HG02798 (cell line): ENCODE results near the gene CAPN2.

ENCODE experiments used
- ATAC-seq: cut with Tn5 transposase; IDR thresholded peaks from one replicate; pipeline ENCODE4 v1.9.1; 2021; ENCODE audit warnings: mild to moderate bottlenecking; ENCODE audit not compliant: unreplicated experiment, poor library complexity

CAPN2 gene

DNA sequence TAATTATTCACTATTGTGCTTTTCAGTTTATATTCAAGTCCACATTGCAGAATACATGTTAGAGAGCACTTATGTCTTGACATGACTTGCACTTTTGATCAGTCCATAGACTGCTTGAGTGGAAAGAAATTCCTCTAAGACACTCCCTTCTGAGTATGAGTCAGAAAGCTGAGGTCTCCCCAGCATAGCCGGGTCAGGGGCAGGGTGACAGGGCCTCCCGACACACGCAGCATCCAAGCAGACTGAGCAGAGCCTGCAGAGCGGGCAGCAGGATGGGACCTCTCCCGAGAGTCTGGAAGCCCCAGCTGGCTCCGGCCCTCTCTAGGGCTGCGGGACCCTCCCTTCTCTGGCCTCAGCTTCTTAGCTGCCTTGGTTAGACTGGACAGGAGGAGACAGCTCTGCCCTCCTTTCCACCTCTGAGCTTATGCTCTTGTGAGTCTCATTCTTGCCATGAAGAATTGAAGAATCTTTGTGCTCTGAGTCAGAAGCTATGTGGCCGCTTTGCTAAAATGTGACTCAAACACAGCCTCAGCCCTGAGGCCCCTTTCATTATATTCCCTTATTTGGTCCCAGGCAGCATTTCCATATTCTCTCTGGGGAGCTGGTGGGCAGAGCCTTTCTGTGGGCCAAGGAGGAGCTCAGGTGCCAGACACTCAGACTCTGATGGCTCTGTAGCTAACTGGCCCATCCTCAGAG lies 11.2 kb upstream of the CAPN2 start:
- no peak for ATAC-seq

DNA sequence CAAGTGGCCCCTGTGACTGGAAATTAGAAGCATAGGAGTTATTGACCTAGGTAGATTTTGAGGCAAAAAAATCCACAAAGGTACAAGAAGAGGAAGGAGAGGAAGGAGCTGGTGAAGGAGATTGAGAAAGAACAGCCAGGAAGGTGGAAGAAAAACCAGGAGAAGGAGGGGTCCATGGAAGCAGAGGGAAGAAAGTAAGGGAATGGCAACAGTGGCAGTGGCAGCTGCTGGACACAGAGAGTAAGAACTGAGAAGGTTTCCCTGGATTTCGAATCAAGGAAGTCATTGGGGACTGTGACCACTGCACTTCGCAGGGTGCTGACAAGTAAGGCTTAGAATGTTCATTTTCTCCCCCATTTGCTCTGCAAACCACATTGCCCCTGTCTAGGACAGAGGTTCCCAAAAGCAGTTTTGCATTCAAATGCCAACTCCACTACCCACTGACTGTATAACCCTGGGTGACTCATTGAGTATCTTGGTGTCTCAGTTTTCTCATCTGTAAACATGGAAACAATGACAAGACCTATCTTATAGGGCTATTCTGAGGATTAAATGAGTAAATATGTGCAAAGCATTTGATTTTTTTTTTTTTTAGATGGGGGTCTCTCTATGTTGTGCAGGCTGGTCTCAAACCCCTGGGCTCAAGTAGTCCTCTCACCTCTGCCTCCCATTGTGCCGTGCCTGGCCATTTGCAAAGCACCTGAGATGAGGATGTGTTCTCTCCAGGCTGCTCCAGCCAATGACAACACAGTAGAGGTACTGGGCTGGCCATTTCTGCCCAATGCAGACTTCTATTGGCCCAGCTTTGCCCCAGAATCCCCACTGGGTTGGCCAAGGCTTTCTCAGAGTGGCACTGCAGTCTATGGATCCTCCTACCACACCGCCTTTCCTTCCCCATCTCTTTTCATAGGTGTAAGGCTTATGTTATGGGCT lies 9.3 kb upstream of the CAPN2 start:
- ATAC-seq = no peak

DNA sequence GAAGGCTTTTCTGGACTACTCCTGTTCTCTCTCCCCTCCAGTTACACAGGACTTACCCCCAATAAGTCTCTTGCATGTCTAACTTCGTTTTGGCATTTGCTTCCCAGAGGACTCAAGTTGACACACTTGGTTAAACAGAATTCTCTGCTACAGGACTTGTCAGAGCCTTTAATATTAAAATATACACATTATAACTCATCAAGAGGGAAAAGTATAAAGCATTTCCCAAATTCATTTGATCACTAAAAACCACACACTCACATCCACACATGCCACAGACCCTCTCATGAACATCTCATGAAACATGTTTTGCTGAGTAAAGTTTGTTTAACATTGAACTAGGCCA lies 8.7 kb upstream of the CAPN2 start:
- ATAC-seq = no peak

- ATAC-seq = no peak
These were observed 7.1 kb upstream of the CAPN2 start for GRCh38 chr1:223704921-223705878.

GRCh38 chr1:223706077-223706973 lies 6.0 kb upstream of the CAPN2 start:
- ATAC-seq = no peak

DNA sequence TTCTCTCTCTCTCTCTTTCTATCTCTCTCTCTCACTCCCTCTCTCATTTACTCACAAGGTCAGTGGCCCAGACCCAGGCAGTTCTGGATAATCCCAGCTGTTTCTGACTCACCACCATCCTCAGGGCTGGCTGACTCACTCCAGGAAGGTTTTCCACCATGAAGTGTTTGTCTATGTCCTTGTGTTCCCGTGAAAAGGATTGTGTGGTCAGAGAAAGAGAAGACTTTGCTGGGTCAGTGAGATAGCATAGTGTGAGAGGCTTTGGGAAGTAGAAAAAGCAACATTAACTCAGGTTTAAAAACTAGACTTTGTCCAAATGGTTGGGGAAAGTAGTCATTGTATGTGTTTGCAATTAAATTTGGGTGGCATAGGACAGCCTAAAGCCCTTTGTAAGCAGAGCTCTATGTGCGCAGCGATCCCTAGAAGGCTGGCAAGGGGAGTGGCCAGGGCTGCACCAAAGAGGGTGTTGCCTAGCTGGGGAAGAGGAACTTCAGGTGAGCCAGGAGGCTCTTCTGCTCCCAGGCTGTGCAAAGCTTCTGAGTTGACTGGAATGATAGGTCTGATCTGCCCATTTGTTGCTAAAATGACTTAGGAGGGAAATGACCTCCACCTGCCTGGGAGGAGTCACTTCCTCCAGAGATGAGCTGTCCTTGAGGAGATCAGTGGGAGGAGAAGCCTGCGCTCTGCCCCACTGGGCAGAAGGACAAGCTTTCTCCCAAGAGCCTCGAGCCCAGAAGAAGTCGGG lies 4.9 kb upstream of the CAPN2 start:
- ATAC-seq = no peak

DNA sequence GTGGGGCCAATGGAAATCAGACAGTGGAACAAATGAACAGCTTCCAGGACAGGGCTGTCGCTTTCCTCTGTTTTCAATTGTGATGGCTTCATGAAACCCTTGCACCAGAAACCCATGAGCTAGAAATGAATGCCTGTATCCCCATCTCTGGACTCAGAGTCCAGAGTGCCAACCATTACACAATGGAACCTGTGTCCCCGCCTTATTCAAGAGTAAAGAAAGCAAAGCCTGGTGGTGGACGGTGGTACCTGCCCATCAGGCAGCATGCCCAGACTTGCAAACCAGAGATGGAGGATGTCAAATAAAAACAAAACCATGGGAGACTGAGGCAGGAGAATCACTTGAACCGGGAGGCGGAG lies 4.4 kb upstream of the CAPN2 start:
- no peak for ATAC-seq

GRCh38 chr1:223708651-223709268 lies 3.6 kb upstream of the CAPN2 start:
- ATAC-seq = no peak

- ATAC-seq = no peak
These were observed 2.7 kb upstream of the CAPN2 start for GRCh38 chr1:223709598-223709997.

- no peak for ATAC-seq
These were observed 1.9 kb upstream of the CAPN2 start for GRCh38 chr1:223710179-223711133.

GRCh38 chr1:223711173-223711572 lies 1.2 kb upstream of the CAPN2 start:
- no peak for ATAC-seq

GRCh38 chr1:223711747-223712193 lies 569 bp upstream of the CAPN2 start:
- no peak for ATAC-seq

DNA sequence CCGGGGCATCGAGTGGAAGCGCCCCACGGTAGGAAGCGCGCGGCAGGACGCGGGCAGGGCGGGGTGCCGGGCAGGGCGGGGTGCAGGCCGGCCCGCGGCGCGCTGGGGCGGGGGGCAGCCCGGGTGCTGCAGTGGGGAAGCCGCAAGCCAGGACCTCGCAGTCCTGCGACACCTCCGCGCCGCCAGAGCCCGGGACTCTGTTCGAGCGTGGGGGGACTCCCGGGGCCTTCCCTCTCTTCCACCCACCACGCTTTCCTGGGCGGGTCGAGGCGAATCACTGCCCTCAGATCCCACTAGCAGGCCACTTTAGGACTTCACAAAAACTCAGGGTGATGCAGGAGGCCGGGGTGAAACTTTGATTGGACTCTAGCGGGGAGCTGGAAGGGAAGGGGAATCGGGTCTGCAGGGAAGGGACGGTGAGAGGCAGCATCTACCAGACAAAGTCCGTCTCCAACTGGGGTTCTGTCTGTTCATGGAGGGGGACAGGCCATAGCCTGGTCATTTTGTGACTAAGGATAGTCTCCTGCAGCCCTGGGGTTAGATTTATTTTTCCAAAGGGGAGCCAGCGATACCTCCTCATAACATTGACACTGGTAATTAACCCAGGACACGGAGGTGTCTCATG lies 623 bp downstream of the CAPN2 start:
- ATAC-seq = peak; percentile 35

GRCh38 chr1:223713546-223714420 lies 1.4 kb downstream of the CAPN2 start:
- no peak for ATAC-seq

DNA sequence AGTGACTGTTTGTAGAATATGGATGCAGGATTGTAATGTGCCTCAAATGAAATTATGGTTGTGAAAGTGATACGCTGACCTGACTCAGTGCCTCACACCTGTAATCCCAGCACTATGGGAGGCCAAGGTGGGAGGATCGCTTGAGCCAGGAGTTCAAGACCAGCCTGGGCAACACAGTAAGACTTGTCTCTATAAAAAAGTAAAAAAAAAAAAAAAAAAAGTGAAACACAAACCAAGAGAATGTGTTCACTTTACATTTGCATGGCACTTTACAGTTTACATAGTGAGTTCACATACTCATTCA lies 2.0 kb downstream of the CAPN2 start:
- ATAC-seq = no peak
